GM12873 (cell line): ENCODE measurements around the gene RALGAPA1.

Source experiments
- TF ChIP-seq, protein P1 (sequence below): IDR thresholded peaks from 2 replicates; pipeline ENCODE4 v1.5.1; 2012; ENCODE audit warnings: low read depth, mild to moderate bottlenecking, moderate library complexity, low read length, control low read depth; ENCODE audit not compliant: insufficient read depth; ENCODE audit errors: missing control alignments

Gene RALGAPA1

DNA sequence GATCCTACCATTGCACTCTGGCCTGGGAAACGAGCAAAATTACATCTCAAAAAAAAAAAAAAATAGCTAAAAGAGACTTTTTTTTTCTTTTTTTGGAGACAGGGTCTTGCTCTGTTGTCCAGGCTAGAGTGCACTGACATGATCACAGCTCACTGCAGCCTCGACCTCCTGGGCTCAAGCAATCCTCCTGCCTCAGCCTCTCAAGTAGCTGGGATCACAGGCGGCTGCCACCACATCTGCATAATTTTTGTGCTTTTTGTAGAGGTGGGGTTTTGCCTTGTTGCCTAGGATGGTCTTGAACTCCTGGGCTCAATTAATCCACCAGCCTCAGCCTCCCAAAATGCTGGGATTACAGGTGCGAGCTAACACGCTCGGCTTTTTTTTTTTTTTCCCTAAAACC, 11.3 kb downstream of the RALGAPA1 start:
- TF ChIP-seq, protein P1, sequence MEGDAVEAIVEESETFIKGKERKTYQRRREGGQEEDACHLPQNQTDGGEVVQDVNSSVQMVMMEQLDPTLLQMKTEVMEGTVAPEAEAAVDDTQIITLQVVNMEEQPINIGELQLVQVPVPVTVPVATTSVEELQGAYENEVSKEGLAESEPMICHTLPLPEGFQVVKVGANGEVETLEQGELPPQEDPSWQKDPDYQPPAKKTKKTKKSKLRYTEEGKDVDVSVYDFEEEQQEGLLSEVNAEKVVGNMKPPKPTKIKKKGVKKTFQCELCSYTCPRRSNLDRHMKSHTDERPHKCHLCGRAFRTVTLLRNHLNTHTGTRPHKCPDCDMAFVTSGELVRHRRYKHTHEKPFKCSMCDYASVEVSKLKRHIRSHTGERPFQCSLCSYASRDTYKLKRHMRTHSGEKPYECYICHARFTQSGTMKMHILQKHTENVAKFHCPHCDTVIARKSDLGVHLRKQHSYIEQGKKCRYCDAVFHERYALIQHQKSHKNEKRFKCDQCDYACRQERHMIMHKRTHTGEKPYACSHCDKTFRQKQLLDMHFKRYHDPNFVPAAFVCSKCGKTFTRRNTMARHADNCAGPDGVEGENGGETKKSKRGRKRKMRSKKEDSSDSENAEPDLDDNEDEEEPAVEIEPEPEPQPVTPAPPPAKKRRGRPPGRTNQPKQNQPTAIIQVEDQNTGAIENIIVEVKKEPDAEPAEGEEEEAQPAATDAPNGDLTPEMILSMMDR, result no peak

DNA sequence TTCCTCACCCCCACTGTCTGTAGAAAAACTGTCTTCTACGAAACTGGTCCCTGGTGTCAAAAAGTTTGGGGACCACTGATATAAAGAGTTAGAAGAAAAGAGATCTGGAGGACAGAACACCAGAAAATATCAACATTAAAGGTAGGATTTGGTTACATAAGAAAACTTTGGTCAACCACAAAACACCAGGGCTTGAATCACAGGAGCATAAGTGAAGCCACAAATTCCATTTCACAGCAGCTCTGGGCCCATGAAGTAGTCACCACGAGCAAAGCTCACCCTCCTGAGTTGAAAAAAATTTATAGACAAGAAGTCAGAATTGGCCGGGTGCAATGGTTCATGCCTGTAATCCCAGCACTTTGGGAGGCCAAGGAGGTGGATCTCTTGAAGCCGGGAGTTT, 19.4 kb downstream of the RALGAPA1 start:
- TF ChIP-seq, protein P1, result no peak

DNA sequence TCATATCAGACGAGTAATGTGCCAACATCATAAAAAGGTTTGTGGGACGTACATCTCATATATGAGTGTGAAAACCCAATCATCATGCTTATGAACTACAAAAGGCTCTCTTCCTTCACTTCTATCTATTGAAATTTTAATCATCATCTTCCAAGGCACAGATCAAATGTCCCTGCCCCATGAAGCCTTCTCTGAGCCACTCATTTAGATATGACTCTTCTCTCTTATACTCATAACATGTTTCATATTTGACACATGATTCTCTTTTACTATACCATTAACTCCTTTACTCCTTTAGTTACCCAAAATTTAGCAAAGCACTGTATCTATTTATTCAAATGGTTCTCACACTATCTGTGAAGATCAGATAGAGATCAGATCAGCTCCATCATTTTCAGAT, 22.2 kb downstream of the RALGAPA1 start:
- TF ChIP-seq, protein P1, result no peak

DNA sequence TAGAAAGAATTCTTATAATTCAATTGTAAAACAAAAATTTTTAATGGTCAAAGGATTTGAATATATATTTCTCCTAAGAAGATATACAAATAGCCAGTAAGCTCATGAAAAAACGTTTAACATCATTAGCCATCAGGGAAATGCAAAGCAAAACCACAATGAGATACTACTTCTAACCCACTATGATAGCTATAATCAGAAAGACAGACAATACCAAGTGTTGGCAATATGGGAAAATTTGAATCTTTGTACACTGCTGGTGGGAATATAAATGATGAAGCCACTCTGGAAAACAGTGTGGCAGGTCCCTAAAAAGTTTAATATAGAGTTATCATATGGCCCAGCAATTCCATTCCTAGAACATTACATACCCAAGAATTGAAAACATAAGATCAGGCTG, 25.4 kb downstream of the RALGAPA1 start:
- TF ChIP-seq, protein P1, result no peak

DNA sequence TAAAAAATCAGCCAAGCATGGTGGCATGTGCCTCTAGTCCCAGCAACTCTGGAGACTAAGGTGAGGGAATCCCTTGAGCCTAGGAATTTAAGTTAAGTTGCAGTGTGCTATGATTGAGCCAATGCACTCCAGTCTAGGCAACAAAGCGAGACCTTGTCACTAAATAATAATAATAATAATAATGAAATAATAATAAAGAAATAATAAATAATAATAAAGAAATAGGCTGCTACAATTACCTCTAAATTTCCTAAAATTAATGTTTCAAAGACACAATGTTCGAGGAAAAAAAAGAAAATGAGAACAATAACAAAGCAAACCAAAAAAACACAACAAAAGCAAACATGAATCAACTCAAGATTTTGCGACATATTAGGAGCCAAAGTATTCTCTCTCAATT, 29.7 kb downstream of the RALGAPA1 start:
- TF ChIP-seq, protein P1, result no peak

DNA sequence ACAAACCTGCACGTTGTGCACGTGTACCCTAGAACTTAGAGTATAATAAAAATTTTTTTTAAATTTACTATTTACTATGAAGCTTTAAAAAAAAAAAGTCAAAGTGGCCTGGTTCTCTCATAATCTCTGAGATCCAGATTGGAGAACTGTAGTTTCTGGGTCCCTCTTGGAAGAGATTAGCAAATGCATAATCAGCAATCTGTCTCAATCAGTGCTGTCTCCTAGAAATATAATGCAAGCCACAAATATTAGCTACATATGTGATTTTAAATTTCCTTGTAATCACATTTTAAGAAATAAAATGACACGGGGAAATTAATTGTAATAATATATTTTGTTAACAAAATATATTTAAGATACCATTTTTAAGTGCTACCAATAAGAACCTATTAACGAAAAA, 32.3 kb downstream of the RALGAPA1 start:
- TF ChIP-seq, protein P1, result no peak

DNA sequence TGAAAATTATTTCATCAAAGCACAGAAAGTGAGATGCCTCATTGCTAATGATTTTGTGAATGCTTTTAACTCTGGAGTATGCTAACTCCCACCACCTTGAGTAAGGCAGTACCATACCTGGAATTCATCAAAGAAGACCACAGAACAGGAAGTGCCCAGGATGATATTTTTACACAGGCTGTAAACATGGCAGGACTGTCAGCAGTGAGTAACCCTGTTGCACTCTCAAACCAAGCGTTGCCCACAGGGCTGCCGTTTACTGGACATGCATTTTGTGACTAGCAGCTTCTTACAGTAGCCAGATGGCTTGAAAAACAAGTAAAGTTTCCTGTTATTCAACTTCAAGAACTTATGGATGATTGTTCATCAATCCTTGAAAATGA, 42.4 kb downstream of the RALGAPA1 start:
- TF ChIP-seq, protein P1, result no peak
